H7 (cell line): ENCODE results near the gene NPM3. TPM values are rescaled to one million over a fixed set of nuclear protein-coding genes. Genes with fewer than 3 reads are reported as not detected.
"Not testable (repeated sequence)": the region's sequence is repeated elsewhere in the genome, so short reads cannot be mapped to it uniquely, and the experiment has no call there.

Experiments used
- DNase-seq: peaks from one replicate; pipeline ENCODE4 v3.0.0; 2012
- H3K27me3 ChIP-seq: 2 replicates; pipeline ENCODE4 v1.6.0; 2011; ENCODE audit warnings: mild to moderate bottlenecking, low read length; ENCODE audit not compliant: control insufficient read depth, insufficient read depth
- H3K36me3 ChIP-seq: replicated peaks from 2 replicates; pipeline ENCODE4 v1.5.1; 2011; ENCODE audit warnings: low read length; ENCODE audit not compliant: control insufficient read depth, insufficient read depth
- H3K4me3 ChIP-seq: 2 replicates; pipeline ENCODE4 v1.5.1; 2011; ENCODE audit warnings: low read depth, mild to moderate bottlenecking, control low read depth, low read length, moderate library complexity; ENCODE audit not compliant: insufficient read depth
- total RNA-seq: library from RNA; depleted of rRNA; stranded (reverse); fragments of >200 nt; shearing (Covaris generic); gene quantifications from 2 replicates; pipeline ENCODE4 v1.2.3, GENCODE V29; 2014

NPM3 gene
- total RNA-seq, 1 experiment from 2014 or later = 360 TPM

DNA sequence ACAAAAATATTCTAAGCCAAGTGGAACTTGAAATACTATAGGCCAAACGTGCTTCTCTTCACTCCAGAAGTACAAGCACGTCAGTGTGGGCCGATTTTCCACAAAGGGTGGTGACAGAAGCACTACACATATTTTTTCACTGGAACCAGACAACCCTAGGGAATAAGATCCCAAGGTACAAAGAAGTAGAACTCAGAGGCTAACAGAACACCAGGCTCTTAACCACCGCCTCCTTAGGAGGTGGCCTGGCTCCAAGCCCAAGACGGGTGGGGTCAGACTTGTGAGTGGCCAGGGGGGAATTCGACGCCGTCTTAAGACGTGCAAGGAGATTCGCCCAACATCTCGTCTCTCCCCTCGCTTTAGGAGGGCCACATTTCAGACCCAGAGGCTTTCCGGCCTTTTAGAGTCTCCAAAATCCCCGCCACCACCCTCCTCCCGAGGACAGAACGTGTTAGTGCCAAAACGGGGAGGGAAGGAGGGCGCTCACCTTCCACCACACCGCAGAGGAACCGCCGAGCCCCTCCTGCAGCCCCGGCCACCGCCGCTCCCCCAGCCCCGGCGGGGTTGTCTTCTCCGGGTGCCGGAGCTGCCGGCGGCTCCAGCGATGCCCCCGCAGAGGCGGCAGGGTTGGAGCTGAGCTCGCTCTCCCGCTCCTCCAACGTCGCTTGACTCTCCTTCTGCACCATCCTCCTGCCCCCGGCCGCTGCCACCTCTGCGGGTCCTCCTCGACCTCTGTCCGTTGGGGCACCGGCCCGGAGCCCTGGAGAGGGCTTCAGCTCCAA, 34.3 kb upstream of the NPM3 start:
- peak; percentile 74 for DNase-seq
- H3K36me3 ChIP-seq = no peaks in the 10 kb centered on the region
- H3K4me3 ChIP-seq = peak overlapping the region; percentile 100
- no peaks in the 10 kb centered on the region for H3K27me3 ChIP-seq

GRCh38 chr10:101816913-101817336, 33.7 kb upstream of the NPM3 start:
- peak overlapping the region; percentile 100 for H3K4me3 ChIP-seq
- no peak for DNase-seq
- H3K27me3 ChIP-seq = no peaks in the 10 kb centered on the region
- no peaks in the 10 kb centered on the region for H3K36me3 ChIP-seq

GRCh38 chr10:101816376-101816775, 33.1 kb upstream of the NPM3 start:
- no peaks in the 10 kb centered on the region for H3K27me3 ChIP-seq
- H3K4me3 ChIP-seq = peak overlapping the region; percentile 100
- H3K36me3 ChIP-seq = no peaks in the 10 kb centered on the region; the same call in 1 of the 2 replicates
- DNase-seq = no peak

- H3K36me3 ChIP-seq = no peaks in the 10 kb centered on the region; the same call in 1 of the 2 replicates
- DNase-seq = no peak
- H3K27me3 ChIP-seq = no peaks in the 10 kb centered on the region
- H3K4me3 ChIP-seq = no peak overlapping the region; the same call in 1 of the 2 replicates
Observed at GRCh38 chr10:101814466-101815071, 31.3 kb upstream of the NPM3 start.

DNA sequence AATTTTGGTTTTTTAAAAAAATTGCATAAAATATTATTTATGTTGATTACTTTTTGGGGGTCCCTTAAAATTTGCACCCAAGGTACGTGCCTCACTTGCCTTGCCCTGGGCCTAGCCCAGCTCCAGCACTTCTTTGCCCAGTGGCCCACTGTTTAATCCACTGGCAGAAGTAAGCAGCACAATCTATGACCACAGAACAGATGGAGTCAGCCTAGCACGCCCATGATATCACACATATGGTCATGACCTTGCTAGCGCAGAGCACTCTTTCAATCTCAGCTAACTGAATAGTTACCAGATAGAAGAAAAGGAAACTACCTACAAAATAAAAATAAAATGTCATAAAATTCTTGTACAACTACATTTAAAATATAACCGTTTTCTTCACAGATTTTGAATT, 29.4 kb upstream of the NPM3 start:
- Histone ChIP-seq H3K36me3 (peaks cover 2% of the 10 kb centered on the region), H3K27me3 (no peaks in the 10 kb centered on the region), H3K4me3 (no peak overlapping the region)
- DNase-seq = no peak

DNA sequence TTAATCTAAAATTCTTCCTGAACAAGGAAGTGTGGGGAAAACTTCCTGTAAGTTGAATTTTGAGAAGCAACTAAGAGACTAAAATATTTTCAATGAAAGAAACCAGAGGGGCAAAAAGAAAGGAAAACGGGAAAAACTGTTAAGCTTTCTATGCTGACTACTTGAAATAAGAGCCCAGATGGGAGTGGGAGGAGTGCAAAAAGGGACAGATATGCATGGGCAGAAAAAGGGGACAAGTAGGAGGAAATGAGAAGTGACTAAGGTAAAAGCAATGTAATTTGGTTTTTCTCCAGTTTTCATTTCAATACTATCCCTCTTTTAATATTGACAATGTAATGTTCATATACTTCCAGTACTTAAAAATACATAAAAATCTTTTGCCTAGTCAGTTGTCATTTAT, 23.9 kb upstream of the NPM3 start:
- H3K36me3 ChIP-seq = peaks cover 22% of the 10 kb centered on the region
- no peak overlapping the region for H3K4me3 ChIP-seq
- no peaks in the 10 kb centered on the region for H3K27me3 ChIP-seq
- no peak for DNase-seq

GRCh38 chr10:101803511-101803910, 20.3 kb upstream of the NPM3 start:
- Histone ChIP-seq H3K36me3 (peaks cover 38% of the 10 kb centered on the region), H3K27me3 (no peaks in the 10 kb centered on the region), H3K4me3 (no peak overlapping the region)
- DNase-seq = no peak

DNA sequence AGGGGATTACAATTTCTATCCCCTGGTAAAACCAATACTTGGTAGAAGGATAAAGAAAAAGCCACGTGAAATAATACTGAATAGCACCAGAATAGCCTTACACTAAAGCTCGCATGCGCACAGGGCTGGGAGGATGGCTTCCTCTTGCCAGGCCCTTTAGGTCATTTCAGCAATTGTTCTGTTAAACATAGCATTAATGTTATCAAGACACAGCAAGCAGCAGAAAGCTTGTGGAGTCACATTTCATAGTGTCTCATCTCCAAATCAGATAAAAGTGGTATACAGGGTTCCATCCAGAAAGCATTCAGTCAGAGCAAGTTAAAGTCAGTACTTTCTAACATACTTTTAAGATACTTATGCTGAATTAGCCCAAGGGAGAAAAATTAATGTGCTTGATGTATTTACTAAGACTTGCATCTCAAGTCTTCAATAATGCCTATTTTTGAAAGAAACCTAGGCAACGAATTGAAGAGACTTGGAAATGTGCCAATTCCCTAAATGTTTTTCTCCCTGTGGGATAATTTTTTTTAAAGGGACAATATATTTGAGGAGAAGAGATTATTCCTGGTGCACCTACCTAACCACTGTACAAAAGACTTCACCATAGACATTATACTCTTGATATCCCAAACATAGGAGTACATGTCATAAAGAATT, 14.3 kb upstream of the NPM3 start:
- H3K36me3 ChIP-seq = peaks cover 39% of the 10 kb centered on the region
- DNase-seq = no peak

DNA sequence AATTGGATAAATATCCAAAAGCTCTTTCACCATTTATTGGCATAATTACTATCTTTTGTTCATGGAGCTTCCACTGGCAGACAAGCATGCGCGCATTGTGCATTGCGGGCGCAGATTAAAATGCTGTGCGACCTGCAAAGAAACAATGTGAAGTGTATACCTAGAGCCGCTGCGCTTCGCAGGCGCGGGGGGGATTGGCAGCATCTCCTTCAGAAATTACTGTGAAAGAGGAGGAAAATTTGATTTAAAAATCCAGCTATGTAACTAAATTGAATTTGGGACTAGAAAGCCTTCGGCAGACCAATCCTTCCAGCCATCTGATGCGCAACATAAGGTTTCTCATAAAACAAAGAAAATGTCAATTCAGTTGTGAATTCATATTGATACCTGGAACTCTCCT, 10.3 kb upstream of the NPM3 start:
- Histone ChIP-seq H3K4me3 (no peak overlapping the region), H3K36me3 (peaks cover 29% of the 10 kb centered on the region), H3K27me3 (no peaks in the 10 kb centered on the region)
- DNase-seq = no peak

More for the DNA sequence above, 14.3 kb upstream of the NPM3 start:
- no peaks in the 10 kb centered on the region for H3K27me3 ChIP-seq
- H3K4me3 ChIP-seq = no peak overlapping the region

GRCh38 chr10:101789686-101790085, 6.4 kb upstream of the NPM3 start:
- Histone ChIP-seq H3K27me3 (no peaks in the 10 kb centered on the region), H3K36me3 (peaks cover 28% of the 10 kb centered on the region)

GRCh38 chr10:101789231-101789630, 6.0 kb upstream of the NPM3 start:
- not testable (repeated sequence) for H3K4me3 ChIP-seq, H3K27me3 ChIP-seq, DNase-seq
- H3K36me3 ChIP-seq = peaks cover 27% of the 10 kb centered on the region

More at GRCh38 chr10:101789686-101790085, 6.4 kb upstream of the NPM3 start:
- DNase-seq = no peak
- H3K4me3 ChIP-seq = no peak overlapping the region

GRCh38 chr10:101785801-101786200, 2.6 kb upstream of the NPM3 start:
- Histone ChIP-seq H3K36me3 (peaks cover 12% of the 10 kb centered on the region), H3K27me3 (no peaks in the 10 kb centered on the region), H3K4me3 (no peak overlapping the region)

GRCh38 chr10:101784558-101784957, 1.3 kb upstream of the NPM3 start:
- no peaks in the 10 kb centered on the region for H3K27me3 ChIP-seq
- DNase-seq = no peak
- peaks cover 12% of the 10 kb centered on the region for H3K36me3 ChIP-seq
- H3K4me3 ChIP-seq = no peak overlapping the region

More at GRCh38 chr10:101785801-101786200, 2.6 kb upstream of the NPM3 start:
- no peak for DNase-seq

DNA sequence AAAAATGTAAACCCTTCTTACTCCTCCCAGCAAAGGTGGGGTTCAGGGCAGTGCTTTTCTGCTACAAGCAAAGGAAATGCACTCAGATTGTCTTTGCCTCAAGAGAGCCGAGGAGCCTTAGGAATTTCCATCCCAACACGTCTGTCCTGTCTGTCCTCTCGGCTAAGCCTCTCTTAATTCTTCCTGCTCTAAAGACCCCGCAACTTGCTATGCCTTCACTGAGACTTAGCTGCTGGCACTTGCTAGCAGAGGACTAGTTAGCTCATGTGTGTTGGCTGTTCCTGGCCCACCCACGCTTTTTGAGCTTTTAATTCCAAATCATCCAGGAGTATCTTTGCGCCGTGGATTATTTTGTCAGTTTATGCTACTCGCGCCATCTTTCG, 481 bp upstream of the NPM3 start:
- no peaks in the 10 kb centered on the region for H3K27me3 ChIP-seq
- H3K36me3 ChIP-seq = peaks cover 12% of the 10 kb centered on the region
- DNase-seq = peak; percentile 65
- peak overlapping the region; percentile 71 for H3K4me3 ChIP-seq
